Vagina (tissue), 2 donors: ENCODE results near the gene PKDCC. TPM values are rescaled to one million over a fixed set of nuclear protein-coding genes. Genes with fewer than 3 reads are reported as not detected.
A peak's percentile ranks its signal among the peaks of the same experiment; 100 is the strongest.

Experiments used
- DNase-seq, 2 donors: peaks; one replicate each; pipeline ENCODE4 v3.0.0-alpha.2; 2017; ENCODE audit errors: extremely low spot score in 2 of 2
- H3K27ac ChIP-seq: fragments of 200-600 bp; sonication (generic); one replicate; pipeline ENCODE4 v1.5.1; 2019
- H3K27me3 ChIP-seq: fragments of 200-600 bp; sonication (generic); one replicate; pipeline ENCODE4 v1.5.1; 2019
- H3K36me3 ChIP-seq, 2 donors: fragments of 200-600 bp; sonication (generic); one replicate each; pipeline ENCODE4 v1.5.1; 2017 to 2019
- H3K4me1 ChIP-seq: fragments of 200-600 bp; sonication (generic); one replicate; pipeline ENCODE4 v1.5.1; 2019
- H3K4me3 ChIP-seq, 2 donors: fragments of 200-600 bp; sonication (generic); 1 replicate in 1 of 2; 2 replicates in 1 of 2; pipeline ENCODE4 v1.5.1; 2016 to 2019
- H3K9me3 ChIP-seq: fragments of 200-600 bp; sonication (generic); one replicate; pipeline ENCODE4 v1.5.1; 2019
- CTCF ChIP-seq, 3 experiments: fragments of 450-650 bp in 2 of 3; fragments of 200-600 bp in 1 of 3; sonication (generic) in 1 of 3; IDR thresholded peaks; one replicate each; pipeline ENCODE4 v1.5.1; 2017 to 2019; ENCODE audit warnings: antibody characterized with exemption in 3 of 3, mild to moderate bottlenecking in 2 of 3, moderate library complexity in 2 of 3
- POLR2A ChIP-seq, 2 donors: fragments of 450-650 bp; IDR thresholded peaks; one replicate each; pipeline ENCODE4 v1.6.1; 2017; ENCODE audit warnings: antibody characterized with exemption in 2 of 2, mild to moderate bottlenecking in 2 of 2, moderate library complexity in 2 of 2
- POLR2AphosphoS5 ChIP-seq, 2 donors: sonication (generic); formaldehyde crosslinking; IDR thresholded peaks; one replicate each; pipeline ENCODE4 v1.9.0; 2017; ENCODE audit warnings: antibody characterized with exemption in 2 of 2, mild to moderate bottlenecking in 2 of 2, low read depth in 1 of 2; ENCODE audit not compliant: insufficient read depth in 1 of 2
- intact Hi-C: fragments of 100-400 bp; cut with DNase I; formaldehyde crosslinking; loops from one replicate; pipeline ENCODE4 v1.15.1; 2023
- total RNA-seq: library from RNA; depleted of rRNA; stranded (reverse); fragments of >200 nt; gene quantifications from one replicate; pipeline ENCODE4 v1.2.3, GENCODE V29; 2016

PKDCC gene
- total RNA-seq, 1 donor from 2014 or later = 146 TPM

- intact Hi-C loops = no loop called here
- H3K9me3 ChIP-seq = no peaks in the 10 kb centered on the region
- TF ChIP-seq POLR2AphosphoS5 (IDR thresholded peaks at IDR 0.05; ENCODE audit: insufficient read depth in 1 of 2, low read depth in 1 of 2) = no peak
- TF ChIP-seq CTCF (IDR thresholded peaks at IDR 0.05) = no peak
- no peak for TF ChIP-seq POLR2A (IDR thresholded peaks at IDR 0.05)
- H3K27ac ChIP-seq = peak overlapping the region; percentile 89
- H3K4me1 ChIP-seq = peaks cover 79% of the 10 kb centered on the region
- peaks cover 0 to 25% of the 10 kb centered on the region in 2 donors for H3K36me3 ChIP-seq
- no peaks in the 10 kb centered on the region for H3K27me3 ChIP-seq
- H3K4me3 ChIP-seq = no peak overlapping the region
- no peak for DNase-seq
Measured at GRCh38 chr2:42057159-42057901, 9.5 kb downstream of the PKDCC start.

GRCh38 chr2:42057902-42058450 is 10.2 kb downstream of the PKDCC start:
- TF ChIP-seq CTCF (IDR thresholded peaks at IDR 0.05) = no peak
- TF ChIP-seq POLR2A (IDR thresholded peaks at IDR 0.05) = no peak
- TF ChIP-seq POLR2AphosphoS5 (IDR thresholded peaks at IDR 0.05; ENCODE audit: insufficient read depth in 1 of 2, low read depth in 1 of 2) = no peak
- intact Hi-C loops = no loop called here
- Histone ChIP-seq H3K27ac (peak overlapping the region; percentile 89), H3K36me3 (peaks cover 0 to 25% of the 10 kb centered on the region in 2 donors), H3K9me3 (no peaks in the 10 kb centered on the region), H3K4me1 (peaks cover 73% of the 10 kb centered on the region), H3K27me3 (no peaks in the 10 kb centered on the region), H3K4me3 (no peak overlapping the region)
- DNase-seq = no peak

GRCh38 chr2:42059261-42059898 is 11.6 kb downstream of the PKDCC start:
- TF ChIP-seq POLR2AphosphoS5 (IDR thresholded peaks at IDR 0.05; ENCODE audit: insufficient read depth in 1 of 2, low read depth in 1 of 2) (peak in 1 of 2 donors; percentile 35), POLR2A (IDR thresholded peaks at IDR 0.05) (no peak)
- Histone ChIP-seq H3K9me3 (no peaks in the 10 kb centered on the region), H3K27ac (peak overlapping the region; percentile 79), H3K27me3 (no peaks in the 10 kb centered on the region), H3K4me3 (no peak overlapping the region), H3K4me1 (peaks cover 59% of the 10 kb centered on the region), H3K36me3 (peaks cover 0 to 25% of the 10 kb centered on the region in 2 donors)
- intact Hi-C loops = no loop called here
- no peak for DNase-seq

- Histone ChIP-seq H3K9me3 (no peaks in the 10 kb centered on the region), H3K4me1 (peaks cover 52% of the 10 kb centered on the region), H3K36me3 (peaks cover 0 to 25% of the 10 kb centered on the region in 2 donors), H3K4me3 (no peak overlapping the region), H3K27ac (peak overlapping the region; percentile 79), H3K27me3 (no peaks in the 10 kb centered on the region)
- TF ChIP-seq CTCF (IDR thresholded peaks at IDR 0.05) = no peak
- no peak for TF ChIP-seq POLR2A (IDR thresholded peaks at IDR 0.05)
- TF ChIP-seq POLR2AphosphoS5 (IDR thresholded peaks at IDR 0.05; ENCODE audit: insufficient read depth in 1 of 2, low read depth in 1 of 2) = no peak
- DNase-seq = no peak
- intact Hi-C loops = loop anchor here (5.0 kb wide), 1 partner anchor 128 kb away; no protein-coding TSS in a partner anchor
Measured at GRCh38 chr2:42060028-42060427, 12.2 kb downstream of the PKDCC start.

GRCh38 chr2:42060718-42061619 is 13.1 kb downstream of the PKDCC start:
- TF ChIP-seq POLR2AphosphoS5 (IDR thresholded peaks at IDR 0.05; ENCODE audit: insufficient read depth in 1 of 2, low read depth in 1 of 2) (peak; percentile 28 to 38), CTCF (IDR thresholded peaks at IDR 0.05) (no peak), POLR2A (IDR thresholded peaks at IDR 0.05) (no peak)
- peak overlapping the region; percentile 79 for H3K27ac ChIP-seq
- no peaks in the 10 kb centered on the region for H3K9me3 ChIP-seq
- no peaks in the 10 kb centered on the region for H3K27me3 ChIP-seq
- intact Hi-C loops = loop anchor here (5.0 kb wide), 1 partner anchor 129 kb away; no protein-coding TSS in a partner anchor
- H3K4me1 ChIP-seq = peaks cover 43% of the 10 kb centered on the region
- DNase-seq = peak in 1 of 2 donors; percentile 94
- H3K4me3 ChIP-seq = peak overlapping the region in 1 of 2 donors; percentile 13
- peaks cover 0 to 25% of the 10 kb centered on the region in 2 donors for H3K36me3 ChIP-seq
